SU-DHL-6 (cell line): ENCODE measurements around the gene KHSRP.
A peak's percentile ranks its signal among the peaks of the same experiment; 100 is the strongest.

Experiments used
- H2AFZ ChIP-seq: fragments of 200-600 bp; sonication (generic); 2 replicates; pipeline ENCODE4 v1.6.1; 2014; ENCODE audit warnings: low read depth, mild to moderate bottlenecking, moderate library complexity, mixed read lengths, antibody characterized with exemption, low read length; ENCODE audit not compliant: severe bottlenecking
- H3F3A ChIP-seq: fragments of 200-600 bp; shearing (Covaris generic); 2 replicates; pipeline ENCODE4 v1.6.0; 2016; ENCODE audit warnings: antibody characterized with exemption, mild to moderate bottlenecking; ENCODE audit not compliant: insufficient read depth
- H3K27ac ChIP-seq: fragments of 200-600 bp; sonication (generic); 2 replicates; pipeline ENCODE4 v1.5.1; 2016; ENCODE audit warnings: low read depth, mild to moderate bottlenecking, low read length, moderate library complexity, mixed read lengths
- H3K27me3 ChIP-seq: fragments of 200-600 bp; sonication (generic), shearing (Covaris generic); 2 replicates; pipeline ENCODE4 v1.6.0; 2014; ENCODE audit warnings: mild to moderate bottlenecking, low read length
- H3K36me3 ChIP-seq: fragments of 200-600 bp; sonication (generic); 2 replicates; pipeline ENCODE4 v1.6.1; 2014; ENCODE audit warnings: mild to moderate bottlenecking, low read length, mixed read lengths
- H3K4me2 ChIP-seq: fragments of 300-600, 200-600 bp; shearing (Covaris generic), sonication (generic); 2 replicates; pipeline ENCODE4 v1.6.0; 2014; ENCODE audit warnings: low read length, low read depth, mild to moderate bottlenecking; ENCODE audit not compliant: poor library complexity, severe bottlenecking
- H3K4me3 ChIP-seq: fragments of 200-600 bp; sonication (generic); 2 replicates; pipeline ENCODE4 v1.5.1; 2014; ENCODE audit warnings: antibody characterized with exemption, low read length, mild to moderate bottlenecking, mixed read lengths; ENCODE audit not compliant: insufficient read depth, poor library complexity, severe bottlenecking
- H3K79me2 ChIP-seq: fragments of 200-600 bp; sonication (generic); 2 replicates; pipeline ENCODE4 v1.6.1; 2014; ENCODE audit warnings: mild to moderate bottlenecking, low read length, moderate library complexity; ENCODE audit not compliant: insufficient read depth
- H3K9ac ChIP-seq: fragments of 200-600 bp; sonication (generic); 2 replicates; pipeline ENCODE4 v1.7.0; 2014; ENCODE audit warnings: mild to moderate bottlenecking, low read length
- H3K9me2 ChIP-seq: fragments of 200-600 bp; sonication (generic); replicated peaks from 2 replicates; pipeline ENCODE4 v1.6.1; 2014; ENCODE audit warnings: low read length; ENCODE audit not compliant: insufficient read depth
- H3K9me3 ChIP-seq: fragments of 200-600 bp; sonication (generic); 2 replicates; pipeline ENCODE4 v1.6.1; 2014; ENCODE audit warnings: low read length, mixed read lengths; ENCODE audit not compliant: insufficient read depth
- H4K20me1 ChIP-seq: fragments of 200-600 bp; sonication (generic); 2 replicates; pipeline ENCODE4 v1.6.1; 2014; ENCODE audit warnings: low read depth, mild to moderate bottlenecking, antibody characterized with exemption, low read length, moderate library complexity, mixed read lengths
- CTCF ChIP-seq: fragments of 200-600 bp; sonication (generic); IDR thresholded peaks from one replicate; pipeline ENCODE4 v1.5.1; 2017; ENCODE audit warnings: antibody characterized with exemption, mild to moderate bottlenecking, low read length, moderate library complexity; ENCODE audit not compliant: insufficient read depth, poor library complexity, severe bottlenecking
- EZH2phosphoT487 ChIP-seq: fragments of 200-600 bp; sonication (generic), shearing (Covaris generic); conservative IDR thresholded peaks from 2 replicates; pipeline ENCODE4 v1.6.1; 2018; ENCODE audit warnings: mild to moderate bottlenecking, antibody characterized with exemption, low read length, moderate library complexity, mixed read lengths

Gene KHSRP

GRCh38 chr19:6423499-6424194 lies 964 bp downstream of the KHSRP start:
- TF ChIP-seq CTCF (no peak), EZH2phosphoT487 (no peak)
- H3K79me2 ChIP-seq: peaks cover 49% of the 10 kb centered on the region
- no peaks in the 10 kb centered on the region for H3K9me2 ChIP-seq
- H3F3A ChIP-seq: no peaks in the 10 kb centered on the region; the same call in 1 of the 2 replicates
- H3K4me3 ChIP-seq: peak overlapping the region; percentile 62
- peak overlapping the region; percentile 81 for H3K9ac ChIP-seq
- peaks cover 3% of the 10 kb centered on the region; the same call in 1 of the 2 replicates for H3K36me3 ChIP-seq
- H3K4me2 ChIP-seq: peak overlapping the region; percentile 60
- peaks cover 18% of the 10 kb centered on the region; the same call in 1 of the 2 replicates for H4K20me1 ChIP-seq
- no peaks in the 10 kb centered on the region for H3K27me3 ChIP-seq
- H2AFZ ChIP-seq: no peak overlapping the region
- no peaks in the 10 kb centered on the region for H3K9me3 ChIP-seq
- peak overlapping the region; percentile 33 for H3K27ac ChIP-seq

GRCh38 chr19:6421075-6422014 lies 3.3 kb downstream of the KHSRP start:
- Histone ChIP-seq H3K9ac (no peak overlapping the region), H4K20me1 (peaks cover 18% of the 10 kb centered on the region; the same call in 1 of the 2 replicates), H3K4me3 (no peak overlapping the region)

GRCh38 chr19:6418562-6418932 lies 6.1 kb downstream of the KHSRP start:
- peaks cover 18% of the 10 kb centered on the region; the same call in 1 of the 2 replicates for H4K20me1 ChIP-seq
- no peak overlapping the region for H3K27ac ChIP-seq
- H3K9ac ChIP-seq: no peak overlapping the region
- H3K36me3 ChIP-seq: peaks cover 3% of the 10 kb centered on the region; the same call in 1 of the 2 replicates
- H3K4me2 ChIP-seq: no peak overlapping the region
- H3F3A ChIP-seq: no peaks in the 10 kb centered on the region; the same call in none of the 2 replicates
- H2AFZ ChIP-seq: no peak overlapping the region
- H3K9me2 ChIP-seq: no peaks in the 10 kb centered on the region
- TF ChIP-seq EZH2phosphoT487: no peak
- no peak for TF ChIP-seq CTCF
- peaks cover 43% of the 10 kb centered on the region for H3K79me2 ChIP-seq
- H3K4me3 ChIP-seq: no peak overlapping the region
- H3K9me3 ChIP-seq: no peaks in the 10 kb centered on the region
- no peaks in the 10 kb centered on the region for H3K27me3 ChIP-seq

More at GRCh38 chr19:6421075-6422014, 3.3 kb downstream of the KHSRP start:
- Histone ChIP-seq H2AFZ (no peak overlapping the region), H3K9me2 (no peaks in the 10 kb centered on the region), H3K9me3 (no peaks in the 10 kb centered on the region), H3F3A (no peaks in the 10 kb centered on the region; the same call in 1 of the 2 replicates), H3K27ac (no peak overlapping the region), H3K27me3 (no peaks in the 10 kb centered on the region), H3K36me3 (peaks cover 3% of the 10 kb centered on the region; the same call in 1 of the 2 replicates), H3K4me2 (no peak overlapping the region), H3K79me2 (peaks cover 49% of the 10 kb centered on the region)
- TF ChIP-seq CTCF (no peak), EZH2phosphoT487 (no peak)
